Bronchus fibroblast of lung (primary cell): Measurements from ENCODE around the gene SARNP. TPM values are rescaled to one million over a fixed set of nuclear protein-coding genes. Genes with fewer than 3 reads are reported as not detected.

Experiments used
- total RNA-seq: library from RNA; depleted of rRNA; stranded (reverse); fragments of >200 nt; gene quantifications from 2 replicates; pipeline ENCODE4 v1.2.3, GENCODE V29; 2015

SARNP gene
- 88.3 and 122 TPM in 2 replicates for total RNA-seq

GRCh38 chr12:55817345-55818139 is at the start of gene SARNP, which contains the start of gene ORMDL2:
Gene SARNP (minus strand): TSS chr12:55817724. CDS start chr12:55817701, 23 bp downstream.
Gene ORMDL2 (plus strand): TSS chr12:55818041. CDS start chr12:55819000, 959 bp downstream.

GRCh38 chr12:55842681-55843429 is 25.3 kb upstream of the SARNP start, which contains the start of gene MMP19:
Gene MMP19 (minus strand): TSS chr12:55842936. CDS start chr12:55842830, 106 bp downstream.

GRCh38 chr12:55742719-55743405 is 74.7 kb downstream of the SARNP start, which contains the start of gene GDF11:
Gene GDF11 (plus strand): TSS chr12:55743122. CDS start chr12:55743317, 195 bp downstream.

GRCh38 chr12:55728939-55729818 is 88.3 kb downstream of the SARNP start, which contains the start of gene CD63:
Gene CD63 (minus strand): TSS chr12:55729009. CDS start chr12:55728341, 668 bp downstream.

GRCh38 chr12:55720071-55720564 is 97.4 kb downstream of the SARNP start, which contains the start of gene RDH5:
Gene RDH5 (plus strand): TSS chr12:55720393. CDS start chr12:55721185, 792 bp downstream.

GRCh38 chr12:55715833-55716581 is 101.5 kb downstream of the SARNP start, which contains the start of gene BLOC1S1:
Gene BLOC1S1 (plus strand): TSS chr12:55716046. CDS start chr12:55716052, 6 bp downstream.

GRCh38 chr12:55707841-55708694 is 109.5 kb downstream of the SARNP start, which contains the start of gene ITGA7:
Gene ITGA7 (minus strand): TSS chr12:55707904. CDS start chr12:55707682, 222 bp downstream.

Other genes starting within 250 kb of the SARNP start
- gene OR2AP1, start 245.3 kb downstream of the SARNP start, total RNA-seq = not detected in 2 replicates
- not detected in 2 replicates for gene OR10P1, start 180.8 kb downstream of the SARNP start, total RNA-seq
- 2.9 and 3.6 TPM in 2 replicates for gene ITGA7, start 109.8 kb downstream of the SARNP start, total RNA-seq
- 233 TPM in 2 replicates for gene BLOC1S1, start 101.7 kb downstream of the SARNP start, total RNA-seq
- 9.8 and 12.3 TPM in 2 replicates for gene RDH5, start 97.3 kb downstream of the SARNP start, total RNA-seq
- gene CD63, start 88.7 kb downstream of the SARNP start, total RNA-seq = 823 and 907 TPM in 2 replicates
- gene GDF11, start 74.6 kb downstream of the SARNP start, total RNA-seq = 10.9 and 14.3 TPM in 2 replicates
- 29.1 and 31.1 TPM in 2 replicates for gene ORMDL2, start 317 bp upstream of the SARNP start, total RNA-seq
- gene DNAJC14, start 11.9 kb upstream of the SARNP start, total RNA-seq = 39.7 and 41.9 TPM in 2 replicates
- gene MMP19, start 25.2 kb upstream of the SARNP start, total RNA-seq = 12.4 and 12.6 TPM in 2 replicates
- gene PYM1, start 110.2 kb upstream of the SARNP start, total RNA-seq = 43.4 and 47.9 TPM in 2 replicates
- 31.1 and 33.3 TPM in 2 replicates for gene DGKA, start 113.4 kb upstream of the SARNP start, total RNA-seq
- 0.89 and 1.0 TPM in 2 replicates for gene PMEL, start 148.3 kb upstream of the SARNP start, total RNA-seq
- 55.6 and 57.4 TPM in 2 replicates for gene CDK2, start 149.1 kb upstream of the SARNP start, total RNA-seq
- gene RAB5B, start 156.4 kb upstream of the SARNP start, total RNA-seq = 50.9 and 51.9 TPM in 2 replicates
- gene SUOX, start 179.6 kb upstream of the SARNP start, total RNA-seq = 12.4 and 14.6 TPM in 2 replicates
- 1.2 and 4.4 TPM in 2 replicates for gene IKZF4, start 203.3 kb upstream of the SARNP start, total RNA-seq
- 2,167 and 2,638 TPM in 2 replicates for gene RPS26, start 224.2 kb upstream of the SARNP start, total RNA-seq